COLO829 (cell line): Measurements from ENCODE around the gene LYPLAL1.
"Not testable (repeated sequence)": the region's sequence is repeated elsewhere in the genome, so short reads cannot be mapped to it uniquely, and the experiment has no call there.

Experiments used
- DNase-seq: peaks from one replicate; pipeline ENCODE4 v3.0.0; 2012; ENCODE audit warnings: low spot score

LYPLAL1 gene

DNA sequence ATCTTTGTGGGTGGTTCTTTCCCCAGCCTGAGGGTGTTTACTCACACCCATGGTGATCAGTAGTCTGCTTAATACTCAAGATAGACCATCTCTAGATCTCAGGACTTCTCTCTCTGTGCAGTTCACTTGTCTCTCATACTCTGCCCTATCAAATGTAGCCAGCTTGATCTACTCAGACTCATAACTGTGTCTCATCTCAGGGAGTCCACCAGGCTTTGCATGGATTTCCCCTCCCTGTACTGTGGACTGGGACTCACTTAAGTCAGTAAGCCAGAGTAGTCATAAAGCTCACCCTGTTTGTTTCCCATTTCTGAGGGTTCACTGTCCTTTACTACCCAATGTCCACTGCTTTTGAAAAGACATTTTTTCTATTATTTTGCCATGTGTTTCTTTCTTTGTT is 41.8 kb downstream of the LYPLAL1 start:
- no peak for DNase-seq

GRCh38 chr1:219220945-219221344 is 47.3 kb downstream of the LYPLAL1 start:
- no peak for DNase-seq

DNA sequence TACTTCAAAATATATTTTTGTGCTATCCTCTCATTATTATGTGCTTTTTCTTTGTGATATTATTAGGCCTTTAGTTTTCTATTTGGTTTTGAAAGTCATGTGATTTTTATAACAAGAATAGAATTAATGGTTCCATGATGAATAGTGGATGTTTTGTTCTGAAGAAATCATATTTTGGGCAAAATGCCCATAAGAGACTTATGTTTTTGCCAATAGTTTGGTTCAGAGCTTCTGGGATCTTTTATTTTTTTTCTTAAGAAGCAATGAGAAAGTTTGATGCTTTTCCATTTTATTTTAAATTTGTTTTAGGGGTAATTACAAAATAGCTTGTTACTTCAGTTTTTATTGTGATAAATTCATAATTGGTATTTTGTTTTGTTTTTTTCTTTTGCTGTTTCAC is 49.8 kb downstream of the LYPLAL1 start:
- DNase-seq: no peak

GRCh38 chr1:219226196-219226595 is 52.5 kb downstream of the LYPLAL1 start:
- DNase-seq: no peak

DNA sequence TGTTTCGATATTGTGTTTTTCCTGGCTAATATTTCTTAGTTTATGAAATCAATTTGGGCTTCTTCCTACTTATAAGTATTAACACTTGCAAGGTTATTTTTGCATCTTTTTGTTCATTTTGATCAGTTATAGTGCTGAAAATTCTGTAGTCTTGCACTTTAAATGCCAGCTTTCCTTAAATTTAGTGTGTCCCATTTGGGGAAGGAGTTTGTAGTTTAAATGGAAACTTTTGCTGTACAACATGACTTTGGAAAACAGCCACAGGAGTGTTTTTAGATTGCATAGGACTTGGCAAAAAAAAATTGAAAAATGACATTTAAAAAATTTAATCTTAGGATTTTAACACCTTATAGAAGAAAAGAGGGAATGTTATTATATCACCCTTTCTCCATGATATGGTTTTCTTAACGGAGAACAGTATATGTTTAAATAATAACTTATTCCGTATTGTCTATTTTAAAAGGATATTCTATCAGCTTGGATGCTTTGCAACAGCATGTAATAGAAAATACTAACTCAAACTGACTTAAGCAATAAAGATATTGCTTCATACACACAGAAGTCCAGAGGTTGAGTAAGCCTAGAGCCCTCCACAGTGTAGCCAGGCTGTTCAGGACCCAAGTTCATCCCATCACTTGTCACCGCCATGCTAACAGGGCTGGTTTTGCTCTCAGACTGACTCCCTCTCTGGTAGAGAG is 53.8 kb downstream of the LYPLAL1 start:
- DNase-seq: no peak

DNA sequence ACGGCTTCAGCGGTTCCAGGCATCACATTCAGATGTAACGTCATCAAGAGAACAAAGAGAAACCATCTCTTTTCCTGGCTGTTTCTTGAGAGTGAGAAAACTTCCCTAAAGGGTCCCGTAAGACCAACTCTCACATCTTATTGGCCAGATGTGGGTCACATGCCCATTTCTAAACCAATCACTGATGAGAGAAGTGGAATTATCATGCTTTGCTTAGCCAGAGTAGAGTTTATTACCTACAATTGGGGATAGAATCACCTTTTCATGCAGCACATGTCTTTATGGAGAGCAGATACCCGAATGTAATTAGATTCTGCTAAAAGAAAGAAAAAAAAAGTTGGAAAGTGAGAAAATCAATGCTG is 54.4 kb downstream of the LYPLAL1 start:
- DNase-seq: no peak

GRCh38 chr1:219232890-219233289 is 59.2 kb downstream of the LYPLAL1 start:
- DNase-seq: no peak

- no peak for DNase-seq
Measured at GRCh38 chr1:219235903-219236481, 62.3 kb downstream of the LYPLAL1 start.

- DNase-seq: no peak
Measured at GRCh38 chr1:219236933-219237610, 63.4 kb downstream of the LYPLAL1 start.

DNA sequence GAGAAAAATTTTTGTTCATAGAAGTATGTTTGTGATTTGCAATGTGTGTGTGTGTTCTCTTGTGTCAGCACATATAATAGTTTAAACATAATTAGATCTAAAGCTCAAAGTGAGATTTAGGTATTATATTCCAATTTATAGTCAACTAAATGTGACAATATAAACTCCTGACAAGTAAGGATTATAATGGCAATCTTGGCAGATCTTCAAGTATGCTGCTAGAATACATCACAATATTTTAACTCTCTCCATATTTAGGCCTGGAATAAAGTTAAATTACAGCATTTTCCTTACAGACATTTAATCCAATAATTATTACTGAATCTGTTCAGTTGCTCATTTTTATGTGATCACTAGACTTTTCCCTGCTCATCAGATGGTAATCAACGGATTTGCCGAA is 65.8 kb downstream of the LYPLAL1 start:
- no peak for DNase-seq

GRCh38 chr1:219244864-219245263 is 71.2 kb downstream of the LYPLAL1 start:
- DNase-seq: no peak

DNA sequence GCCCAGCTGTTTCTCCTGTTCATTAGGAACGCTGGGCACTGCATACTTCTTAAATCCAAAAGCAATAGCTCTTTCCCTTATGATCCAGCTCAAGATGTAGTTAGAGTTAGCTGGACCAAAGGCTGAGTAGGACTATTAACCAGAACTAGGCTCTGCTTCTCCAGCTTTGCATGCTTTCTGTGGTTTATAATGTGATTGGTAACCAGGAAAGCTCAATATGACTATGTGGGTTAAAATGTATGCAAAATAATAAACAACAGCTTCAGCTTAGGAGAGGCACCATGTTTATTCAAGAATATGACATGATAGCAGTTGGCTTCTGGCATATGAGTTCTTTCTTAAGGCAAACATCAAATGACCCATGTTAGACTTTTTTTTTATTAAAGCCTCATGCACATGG is 73.8 kb downstream of the LYPLAL1 start:
- no peak for DNase-seq

DNA sequence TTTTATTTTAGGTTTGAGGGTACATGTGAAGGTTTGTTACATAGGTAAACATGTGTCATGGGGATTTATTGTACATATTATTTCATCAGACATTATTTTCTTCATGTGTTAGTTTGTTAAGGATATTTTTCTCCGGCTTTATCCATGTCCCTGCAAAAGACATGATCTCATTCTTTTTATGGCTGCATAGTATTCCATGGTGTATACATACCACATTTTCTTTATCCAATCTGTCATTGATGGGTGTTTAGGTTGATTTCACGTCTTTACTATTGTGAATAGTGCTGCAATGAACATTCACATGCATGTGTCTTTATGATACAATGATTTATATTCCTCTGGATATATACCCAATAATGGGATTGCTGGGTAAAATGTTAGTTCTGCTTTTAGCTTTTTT is 76.8 kb downstream of the LYPLAL1 start:
- DNase-seq: not testable (repeated sequence)

DNA sequence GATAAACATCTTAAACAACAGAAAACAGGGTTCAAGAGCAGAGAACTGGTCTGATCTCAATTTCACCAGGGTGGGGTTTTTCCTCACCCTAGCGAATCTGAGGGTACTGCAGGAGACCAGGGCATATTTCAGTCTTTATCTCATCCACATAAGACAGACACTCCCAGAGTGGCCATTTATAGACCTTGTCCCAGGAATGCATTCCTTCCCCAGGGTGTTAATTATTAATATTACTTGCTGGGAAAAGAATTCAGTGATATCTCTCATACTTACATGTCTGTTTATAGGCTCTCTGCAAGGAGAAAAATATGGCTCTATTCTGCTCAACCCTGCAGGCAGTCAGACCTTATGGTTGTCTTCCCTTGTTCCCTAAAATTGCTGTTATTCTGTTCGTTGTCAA is 84.1 kb downstream of the LYPLAL1 start:
- no peak for DNase-seq

GRCh38 chr1:219261454-219261853 is 87.8 kb downstream of the LYPLAL1 start:
- no peak for DNase-seq
